Activated CD4-positive, alpha-beta T cell treated with anti-CD3 and anti-CD28 coated beads, Interleukin-10, Interleukin-2, amounts not matched to agents 100 ng/mL and 50 ng/mL, durations not matched to agents 16 hours and 8 hours (primary cell): ENCODE measurements around the gene SMG1.
"Not testable (repeated sequence)": the region's sequence is repeated elsewhere in the genome, so short reads cannot be mapped to it uniquely, and the experiment has no call there.

Source experiments
- DNase-seq: peaks from one replicate; pipeline ENCODE4 v3.0.0-alpha.2; 2020

Gene SMG1

DNA sequence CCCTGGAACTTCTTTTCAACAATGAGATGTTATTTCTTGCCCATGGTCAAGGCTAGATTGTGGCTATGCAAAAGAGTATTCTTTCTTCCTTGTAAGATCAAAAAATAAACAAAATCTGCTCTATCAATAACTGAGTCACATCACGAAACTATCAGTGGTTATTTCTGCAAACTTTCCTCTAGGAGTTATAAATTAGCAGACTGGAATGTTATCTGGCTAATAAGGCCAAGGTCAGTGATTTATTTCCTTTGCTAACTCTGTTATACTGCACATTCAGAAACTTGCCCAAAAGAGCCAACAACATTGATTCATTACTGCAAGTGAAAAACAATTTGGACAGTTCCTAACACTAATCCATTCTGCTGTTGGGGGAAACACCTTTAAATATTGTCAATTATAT is 129.8 kb downstream of the SMG1 start:
- no peak for DNase-seq

GRCh38 chr16:18792836-18793433 is 133.3 kb downstream of the SMG1 start:
- no peak for DNase-seq

DNA sequence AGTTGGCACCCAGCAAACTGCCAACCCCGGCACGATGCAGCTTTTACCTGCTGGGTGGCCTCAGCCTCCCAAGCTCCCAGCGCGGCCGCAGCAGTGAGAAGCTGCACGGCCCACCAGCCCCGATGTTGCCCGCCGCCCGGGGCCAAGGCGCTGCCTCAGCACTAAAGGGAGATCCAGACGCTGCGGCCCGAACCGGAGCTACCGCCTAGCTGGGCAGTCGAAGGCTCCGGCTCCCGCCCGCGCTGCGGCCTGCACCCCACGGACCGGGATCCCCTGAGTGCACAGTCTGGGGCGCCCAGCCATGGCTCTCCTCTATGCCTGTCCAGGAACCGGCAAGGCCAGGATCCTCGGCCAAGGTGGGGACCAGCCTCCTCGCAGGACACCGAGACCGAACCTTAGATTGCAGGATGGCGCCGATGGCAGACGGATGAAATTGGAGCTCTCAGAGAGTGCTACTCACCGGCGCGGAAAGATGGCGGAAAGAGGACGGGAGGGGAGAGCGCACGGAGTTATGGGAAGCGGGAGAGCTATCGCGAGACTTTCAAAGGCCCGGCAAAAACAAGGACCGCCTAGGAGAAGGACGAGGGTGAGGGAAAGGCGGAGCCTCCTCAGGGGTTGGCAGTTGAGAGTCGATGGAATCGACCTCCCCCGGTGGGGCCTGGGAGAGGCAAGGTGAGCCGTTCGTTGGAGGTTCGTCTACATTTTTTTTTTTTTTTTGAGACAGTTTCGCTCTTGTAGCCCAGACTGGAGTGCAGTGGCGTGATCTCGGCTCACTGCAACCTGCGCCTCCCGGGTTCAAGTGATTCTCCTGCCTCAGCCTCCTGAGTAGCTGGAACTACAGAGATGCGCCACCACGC is 136.1 kb downstream of the SMG1 start, which contains the start of gene RPS15A:
RPS15A (minus strand) TSS at position 485 of the 857 bp plus-strand sequence. CDS start 1,221 bp downstream, outside the sequence.
- DNase-seq, result peak; percentile 98

GRCh38 chr16:18789515-18789849 is 136.7 kb downstream of the SMG1 start:
- no peak for DNase-seq

- DNase-seq, result no peak
Measured at GRCh38 chr16:18788828-18789514, 137.2 kb downstream of the SMG1 start.

DNA sequence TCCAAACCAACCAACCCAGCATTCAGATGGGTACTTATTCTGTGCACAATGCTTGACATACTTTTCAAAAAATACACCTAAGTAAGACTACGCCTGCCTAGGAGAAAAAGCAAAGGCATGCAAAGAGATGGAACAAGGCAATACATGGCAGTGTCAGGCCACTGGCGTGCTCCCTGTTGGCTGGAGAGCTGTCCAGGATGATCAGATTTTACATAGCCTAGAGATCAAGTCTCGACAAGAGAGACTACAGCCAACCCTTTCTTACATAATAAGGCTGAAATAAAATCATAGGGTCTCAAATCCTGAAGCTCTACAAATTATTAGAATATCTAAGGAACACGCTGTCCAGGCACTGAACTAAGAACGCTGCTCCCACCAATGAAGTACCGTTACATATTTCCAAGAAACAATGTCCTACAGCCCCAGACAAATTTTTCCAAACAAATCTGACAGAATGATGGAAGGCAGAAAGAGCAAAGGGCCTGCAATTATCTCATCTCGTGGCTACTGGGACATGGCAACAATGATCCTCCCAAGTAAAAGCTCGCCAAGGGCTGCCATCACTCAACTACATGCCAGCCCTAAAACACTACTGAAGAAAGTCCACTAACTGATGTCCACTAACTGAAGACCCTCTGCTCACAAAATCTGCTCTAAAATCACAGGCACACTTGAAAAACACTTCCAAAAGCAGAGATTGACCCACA is 141.1 kb downstream of the SMG1 start:
- DNase-seq, result no peak

GRCh38 chr16:18783430-18784341 is 142.5 kb downstream of the SMG1 start:
- peak; percentile 41 for DNase-seq

- DNase-seq, result peak; percentile 38
Measured at GRCh38 chr16:18782697-18783429, 143.3 kb downstream of the SMG1 start.

GRCh38 chr16:18781232-18781631 is 145.0 kb downstream of the SMG1 start:
- not testable (repeated sequence) for DNase-seq

DNA sequence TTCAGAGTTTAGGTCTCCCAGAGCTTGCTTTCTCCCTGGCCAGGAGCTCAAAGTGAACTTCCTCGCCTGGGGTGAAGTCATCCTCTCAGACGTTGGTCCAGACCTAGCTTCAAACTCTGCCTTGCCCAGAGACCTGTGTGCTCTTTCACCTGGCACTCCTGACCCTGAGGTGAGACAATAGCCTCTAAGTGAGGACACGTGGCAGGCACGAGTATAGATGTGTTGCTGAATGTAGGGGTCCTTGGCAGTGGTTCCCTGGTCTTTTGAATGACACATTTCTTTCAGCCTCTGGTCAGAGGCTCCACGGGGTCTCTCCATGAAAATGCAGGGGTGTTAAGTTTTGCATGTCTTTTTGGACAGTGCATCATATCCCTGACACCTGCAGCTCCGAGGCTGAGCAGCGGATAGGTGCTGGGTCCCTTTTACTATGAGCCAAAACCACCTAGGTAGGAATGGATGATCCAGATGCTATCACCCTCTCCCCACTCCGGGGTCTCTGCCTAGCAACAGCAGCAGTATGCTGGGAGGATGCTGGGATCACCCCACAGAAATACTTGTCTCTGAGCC is 145.7 kb downstream of the SMG1 start:
- not testable (repeated sequence) for DNase-seq

GRCh38 chr16:18777664-18778063 is 148.5 kb downstream of the SMG1 start:
- not testable (repeated sequence) for DNase-seq

DNA sequence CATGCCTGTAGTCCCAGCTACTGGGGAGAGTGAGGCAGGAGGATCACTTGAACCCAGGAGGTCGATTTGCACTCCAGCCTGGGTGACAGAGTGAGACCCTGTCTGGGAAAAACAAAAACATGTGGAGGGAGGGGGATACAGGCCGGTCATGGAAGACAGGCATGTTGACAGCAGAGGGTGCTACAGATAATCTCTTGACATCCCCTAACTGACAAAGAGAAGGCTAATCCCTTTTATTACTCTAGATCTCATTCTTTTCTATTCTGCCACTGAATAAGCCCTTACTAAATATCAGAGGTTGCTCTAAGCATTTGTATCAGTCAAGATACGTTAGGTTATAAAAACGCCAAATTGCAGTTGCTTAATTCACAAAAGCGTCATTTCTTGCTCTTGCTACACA is 149.9 kb downstream of the SMG1 start:
- not testable (repeated sequence) for DNase-seq

- DNase-seq, result not testable (repeated sequence)
Measured at GRCh38 chr16:18774651-18775050, 151.6 kb downstream of the SMG1 start.

- DNase-seq, result not testable (repeated sequence)
Measured at GRCh38 chr16:18772171-18772570, 154.0 kb downstream of the SMG1 start.

- DNase-seq, result peak; percentile 71
Measured at GRCh38 chr16:18770336-18770962, 155.8 kb downstream of the SMG1 start.

DNA sequence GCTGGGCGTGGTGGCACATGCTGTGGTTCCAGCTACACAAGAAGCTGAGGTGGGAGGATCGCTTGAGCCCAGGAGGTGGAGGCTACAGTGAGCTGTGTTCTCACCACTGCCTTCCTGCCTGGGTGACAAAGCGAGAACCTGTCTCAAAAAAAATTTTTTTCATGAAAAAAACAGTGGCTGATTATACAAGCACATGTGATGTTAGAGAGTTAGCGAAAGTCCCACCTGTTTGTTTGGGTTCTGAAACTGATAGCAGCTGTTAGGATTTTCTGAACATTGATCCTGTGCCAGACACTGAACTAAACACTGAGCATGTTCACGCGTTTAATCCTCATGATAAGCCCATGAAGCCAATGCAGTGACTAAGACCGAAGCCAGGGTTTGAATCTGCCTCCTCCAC is 159.0 kb downstream of the SMG1 start:
- peak; percentile 70 for DNase-seq

DNA sequence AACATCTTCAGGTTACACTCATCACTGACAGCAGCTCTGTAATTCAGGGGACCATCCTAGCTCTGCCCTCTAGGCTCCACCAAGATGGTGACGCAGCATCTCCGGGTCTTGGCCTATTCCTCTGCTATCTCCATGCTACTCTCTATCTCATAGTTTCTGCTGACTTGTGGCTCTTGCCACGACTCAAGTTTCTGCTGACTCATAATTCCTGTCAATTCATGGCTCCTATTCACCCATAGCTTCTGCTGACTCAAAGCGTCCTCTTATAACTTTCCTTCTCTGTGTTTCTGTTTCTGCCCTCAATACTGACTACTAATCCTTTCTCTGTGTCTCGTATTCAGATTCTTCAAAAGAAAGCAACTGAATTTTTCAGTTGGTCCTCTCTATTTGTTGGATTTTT is 163.5 kb downstream of the SMG1 start:
- peak; percentile 88 for DNase-seq

DNA sequence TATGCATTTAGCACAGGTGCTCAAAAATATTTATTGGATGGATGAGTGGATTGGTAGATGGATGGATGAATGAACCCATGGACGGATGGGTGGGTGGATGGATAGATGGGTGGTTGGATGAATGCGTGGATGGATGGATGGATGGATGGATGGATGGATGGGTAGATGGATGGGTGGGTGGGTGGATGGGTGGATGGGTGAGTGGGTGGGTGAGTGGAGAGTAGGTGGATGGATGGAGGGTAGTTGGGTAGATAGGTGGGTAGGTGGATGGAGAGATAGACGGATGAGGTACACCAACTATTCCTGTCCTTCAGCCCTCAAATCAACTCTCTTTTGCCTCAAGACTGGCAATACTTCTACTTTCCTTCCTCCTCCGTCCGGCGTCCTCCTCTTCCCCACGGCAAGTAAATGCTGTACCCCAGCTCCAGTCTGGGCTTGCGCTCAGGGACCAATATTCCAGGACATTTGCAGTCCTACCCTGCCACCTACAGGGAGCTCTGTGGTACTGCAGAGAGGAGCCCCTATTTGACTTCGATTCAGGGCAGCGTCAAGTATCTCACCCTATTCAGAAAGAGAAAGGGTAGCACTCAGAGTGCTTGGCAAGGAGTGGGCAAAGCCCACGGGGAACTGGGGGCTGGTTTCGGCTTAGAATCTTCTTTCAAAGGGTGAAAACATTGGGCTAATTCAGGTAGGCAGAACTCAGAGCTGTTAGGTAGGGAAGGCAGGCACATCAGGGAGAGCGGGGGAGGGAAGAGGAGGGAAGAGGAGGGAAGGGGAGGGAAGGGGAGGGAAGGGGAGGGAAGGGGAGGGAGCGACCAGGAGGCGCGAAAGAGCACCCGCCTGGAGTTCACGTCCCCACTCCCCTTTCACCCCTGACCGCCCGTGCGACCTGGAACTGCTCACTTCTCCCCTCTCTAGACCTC is 166.3 kb downstream of the SMG1 start:
- peak; percentile 74 for DNase-seq
